Keratinocyte (primary cell): ENCODE measurements around the gene FBXO9. TPM values are rescaled to one million over a fixed set of nuclear protein-coding genes. Genes with fewer than 3 reads are reported as not detected.

Experiments
- DNase-seq: peaks from one replicate; pipeline ENCODE4 v3.0.0-alpha.2; 2011; ENCODE audit warnings: low read depth, missing footprints, low spot score
- FAIRE-seq: peaks from 2 replicates; lab custom pipeline; 2011; peaks lifted over from hg19 to GRCh38; lab: Jason Lieb, UNC
- H2AFZ ChIP-seq: 2 replicates; pipeline ENCODE4 v1.6.0; 2012; ENCODE audit warnings: low read length, control low read depth, inconsistent platforms; ENCODE audit not compliant: control insufficient read depth
- H3K27ac ChIP-seq: 2 replicates; pipeline ENCODE4 v1.5.1; 2011; ENCODE audit warnings: low read length; ENCODE audit not compliant: control insufficient read depth, insufficient read depth
- H3K27me3 ChIP-seq: 3 replicates; pipeline ENCODE4 v1.6.0; 2011; ENCODE audit warnings: low read length; ENCODE audit not compliant: control insufficient read depth, insufficient read depth; ENCODE audit errors: extremely low read depth
- H3K36me3 ChIP-seq, 2 experiments: 2 replicates in 1 of 2; 3 replicates in 1 of 2; pipeline ENCODE4 v1.5.1; 2011; ENCODE audit warnings: low read length in 2 of 2, mild to moderate bottlenecking in 1 of 2; ENCODE audit not compliant: control insufficient read depth in 2 of 2, insufficient read depth in 2 of 2; ENCODE audit errors: extremely low read depth in 1 of 2
- H3K4me1 ChIP-seq: 3 replicates; pipeline ENCODE4 v1.5.1; 2011; ENCODE audit warnings: low read length; ENCODE audit not compliant: control insufficient read depth, insufficient read depth; ENCODE audit errors: extremely low read depth
- H3K4me2 ChIP-seq: 3 replicates; pipeline ENCODE4 v1.6.0; 2011; ENCODE audit warnings: low read depth, low read length; ENCODE audit not compliant: control insufficient read depth, insufficient read depth; ENCODE audit errors: extremely low read depth
- H3K4me3 ChIP-seq, 3 experiments: fragments of 200-600 bp in 1 of 3; sonication (generic) in 1 of 3; 2 replicates in 2 of 3; 3 replicates in 1 of 3; pipeline ENCODE4 v1.5.1; 2011 to 2016; ENCODE audit warnings: low read length in 3 of 3, mild to moderate bottlenecking in 3 of 3, control low read depth in 2 of 3, inconsistent platforms in 1 of 3, low read depth in 1 of 3, mixed read lengths in 1 of 3, mixed run types in 1 of 3, moderate library complexity in 1 of 3; ENCODE audit not compliant: control insufficient read depth in 2 of 3, insufficient read depth in 2 of 3; ENCODE audit errors: extremely low read depth in 1 of 3
- H3K79me2 ChIP-seq: 2 replicates; pipeline ENCODE4 v1.6.0; 2012; ENCODE audit warnings: low read length; ENCODE audit not compliant: control insufficient read depth, insufficient read depth
- H3K9ac ChIP-seq: 3 replicates; pipeline ENCODE4 v1.6.0; 2011; ENCODE audit warnings: low read length; ENCODE audit not compliant: control insufficient read depth, insufficient read depth; ENCODE audit errors: extremely low read depth
- H3K9me1 ChIP-seq: 3 replicates; pipeline ENCODE4 v1.6.0; 2011; ENCODE audit warnings: low read length; ENCODE audit not compliant: control insufficient read depth, insufficient read depth; ENCODE audit errors: extremely low read depth
- H3K9me3 ChIP-seq: 2 replicates; pipeline ENCODE4 v1.5.1; 2012; ENCODE audit warnings: low read depth, low read length; ENCODE audit not compliant: control insufficient read depth
- H4K20me1 ChIP-seq: 3 replicates; pipeline ENCODE4 v1.6.0; 2011; ENCODE audit warnings: low read length; ENCODE audit not compliant: control insufficient read depth, insufficient read depth; ENCODE audit errors: extremely low read depth
- CTCF ChIP-seq, 3 experiments: IDR thresholded peaks in 1 of 3; conservative IDR thresholded peaks in 1 of 3; optimal IDR thresholded peaks in 1 of 3; 2 replicates in 2 of 3; 3 replicates in 1 of 3; pipeline versions ENCODE3 to v1.5.1; 2011; ENCODE audit warnings: low read length in 3 of 3, mild to moderate bottlenecking in 3 of 3, moderate library complexity in 2 of 3, control low read depth in 1 of 3, inconsistent platforms in 1 of 3; ENCODE audit not compliant: insufficient read depth in 2 of 3; ENCODE audit errors: extremely low read depth in 1 of 3
- EZH2 ChIP-seq: IDR thresholded peaks from one replicate; pipeline ENCODE4 v1.6.1; 2012; ENCODE audit warnings: inconsistent platforms, mild to moderate bottlenecking, low read length, moderate library complexity
- dilution Hi-C: fragments of 300-500 bp; cut with MboI; formaldehyde crosslinking; loops from one replicate; pipeline ENCODE4 v1.7.0; 2020; ENCODE audit warnings: low sequenced_read_pairs; ENCODE audit not compliant: extremely low pct_ligation_motif_present
- polyA plus RNA-seq, 5 experiments: library from polyadenylated mRNA; depleted of rRNA in 3 of 5; stranded (reverse) in 3 of 5; stranded (forward) in 1 of 5; unstranded in 1 of 5; fragments of >200 nt; gene quantifications; 1 replicate in 1 of 5; 2 replicates in 3 of 5; 3 replicates in 1 of 5; pipeline versions ENCODE4 v1.2.1 to v1.2.3, GENCODE V29; 2011 to 2012; ENCODE audit warnings: missing spikeins in 2 of 5, low read depth in 1 of 5, low replicate concordance in 1 of 5
- small RNA-seq, 3 experiments: library from RNA; depleted of rRNA; stranded (forward); fragments of <200 nt; gene quantifications; one replicate each; pipeline ENCODE3, GENCODE V24; 2012; ENCODE audit warnings: low read depth in 3 of 3, low replicate concordance in 1 of 3; ENCODE audit not compliant: insufficient read length in 3 of 3

The FBXO9 gene
- polyA plus RNA-seq, 1 donor (not counting 4 experiments of a cell fraction or from before 2014, with no cell fraction given), result 71.8 TPM

DNA sequence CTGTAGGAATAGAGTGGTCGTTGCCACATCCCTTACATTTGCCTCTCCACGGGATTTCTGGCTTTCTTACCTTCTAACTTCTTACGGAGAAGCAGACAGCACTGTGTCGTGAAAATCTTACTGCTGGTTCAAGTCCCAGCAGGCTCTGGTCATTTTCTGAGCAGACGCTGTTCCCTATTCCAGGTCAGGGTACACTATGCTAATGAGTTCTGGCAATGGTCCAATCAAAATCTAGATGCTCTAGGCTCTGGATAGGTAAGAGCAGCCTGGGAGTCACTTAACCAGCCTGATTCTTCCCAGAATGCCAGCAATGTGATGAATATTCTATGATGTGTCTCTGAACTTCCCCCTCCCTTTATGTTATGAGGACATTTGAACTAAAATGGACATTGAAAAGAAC lies 83.5 kb downstream of the FBXO9 start, which contains the start of gene GCM1:
TSS of gene GCM1 (minus strand) at position 158 of the 400 bp plus-strand sequence. CDS start 3,209 bp downstream, outside the sequence.
- TF ChIP-seq CTCF (optimal IDR thresholded peaks at IDR 0.05 in 1 of 3, IDR thresholded peaks at IDR 0.05 in 1 of 3, conservative IDR thresholded peaks at IDR 0.05 in 1 of 3; ENCODE audit: extremely low read depth in 1 of 3, insufficient read depth in 2 of 3, low read length in 3 of 3) (no peak), EZH2 (no peak)
- Histone ChIP-seq H3K36me3 (no peaks in the 10 kb centered on the region), H3K9me1 (no peaks in the 10 kb centered on the region), H3K27ac (no peak within 1 kb of the TSS), H3K4me1 (no peaks in the 10 kb centered on the region), H3K9ac (no peak within 1 kb of the TSS), H3K27me3 (no peaks in the 10 kb centered on the region), H3K9me3 (no peaks in the 10 kb centered on the region), H3K4me2 (no peak within 1 kb of the TSS), H3K4me3 (no peak within 1 kb of the TSS), H2AFZ (no peak within 1 kb of the TSS), H3K79me2 (no peaks in the 10 kb centered on the region), H4K20me1 (no peaks in the 10 kb centered on the region)
- dilution Hi-C loops, result no loop called here
- DNase-seq (no peak), FAIRE-seq (no peak)

Small RNA genes lying within 50 kb of the gene (small RNA-seq; reads per million reads assigned to genes)
- 0 reads per million in 3 experiments for gene RN7SL244P

Other genes starting within 250 kb of the FBXO9 start
- not detected in 3 replicates for gene GSTA5, start 224.6 kb upstream of the FBXO9 start, polyA plus RNA-seq
- not detected in 3 replicates for gene GSTA3, start 155.7 kb upstream of the FBXO9 start, polyA plus RNA-seq
- 19.2 to 40.2 TPM (median 34.2 TPM) in 3 replicates for gene GSTA4, start 70.1 kb upstream of the FBXO9 start, polyA plus RNA-seq
- 3.6 to 5.6 TPM (median 5.0 TPM) in 3 replicates for gene CILK1, start 3.6 kb upstream of the FBXO9 start, polyA plus RNA-seq
- gene GCM1, start 83.4 kb downstream of the FBXO9 start, polyA plus RNA-seq, result not detected in 3 replicates